ENCODE measurements around the gene DIS3L.
A peak's percentile ranks its signal among the peaks of the same experiment; 100 is the strongest.
"Not testable (repeated sequence)": the region's sequence is repeated elsewhere in the genome, so short reads cannot be mapped to it uniquely, and the experiment has no call there.

The DIS3L gene
- 36.7 to 55.6 (median 53.0) reads per million in 4 donors for total RNA-seq

DNA sequence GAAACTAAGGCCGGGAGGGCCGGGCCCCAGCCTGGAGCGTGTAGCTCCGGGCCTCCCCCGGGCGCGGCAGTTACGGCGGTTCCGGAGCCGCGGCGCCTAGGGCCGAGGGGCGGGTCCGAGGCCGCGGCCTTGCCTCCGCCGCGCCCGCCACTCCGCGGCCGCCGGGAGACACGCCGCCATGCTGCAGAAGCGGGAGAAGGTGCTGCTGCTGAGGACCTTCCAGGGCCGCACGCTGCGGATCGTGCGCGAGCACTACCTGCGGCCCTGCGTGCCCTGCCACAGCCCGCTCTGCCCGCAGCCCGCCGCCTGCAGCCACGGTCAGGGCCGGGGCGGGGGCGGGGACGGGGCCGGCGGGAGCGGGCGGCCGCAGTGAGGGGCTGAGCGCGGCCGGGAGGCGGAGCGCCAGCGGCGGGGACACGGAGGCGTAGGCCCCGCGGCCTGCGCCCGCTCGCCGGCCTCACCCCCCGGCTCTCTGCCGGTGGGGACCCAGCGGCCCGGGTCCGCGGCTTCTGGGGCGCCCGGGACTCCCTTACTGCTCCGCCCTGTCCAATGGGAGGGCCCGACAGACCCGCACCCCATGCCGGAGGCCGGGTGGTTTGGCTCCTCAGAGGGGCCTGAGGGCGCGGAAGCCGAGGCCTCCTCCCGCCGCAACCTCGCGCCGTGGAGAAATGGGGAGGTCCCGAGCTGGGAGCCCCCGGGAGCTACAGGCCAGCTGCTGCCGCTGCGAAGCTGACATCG lies at the start of gene DIS3L:
Gene DIS3L, plus strand, starts transcription at position 150 of the 738 bp plus-strand sequence. Its CDS starts 29 bp downstream, at position 179.
- peak; percentile 32 to 79 (median 42) for DNase-seq

DNA sequence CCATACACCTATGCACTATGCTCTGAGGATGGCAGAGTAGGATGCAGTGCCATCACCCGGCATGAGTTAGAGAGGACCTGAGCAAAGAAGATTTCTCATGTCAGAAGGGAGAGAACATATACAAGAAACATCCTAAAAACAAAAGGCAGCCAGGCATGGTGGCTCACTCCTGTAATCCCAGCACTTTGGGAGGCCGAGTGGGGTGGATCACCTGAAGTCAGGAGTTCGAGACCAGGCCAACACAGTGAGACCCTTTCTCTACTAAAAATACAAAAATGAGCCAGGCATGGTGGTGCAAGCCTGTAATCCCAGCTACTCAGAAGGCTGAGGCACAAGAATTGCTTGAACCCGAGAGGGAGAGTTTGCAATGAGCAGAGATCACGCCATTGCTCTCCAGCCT lies 47.5 kb upstream of the DIS3L start:
- not testable (repeated sequence) for DNase-seq

DNA sequence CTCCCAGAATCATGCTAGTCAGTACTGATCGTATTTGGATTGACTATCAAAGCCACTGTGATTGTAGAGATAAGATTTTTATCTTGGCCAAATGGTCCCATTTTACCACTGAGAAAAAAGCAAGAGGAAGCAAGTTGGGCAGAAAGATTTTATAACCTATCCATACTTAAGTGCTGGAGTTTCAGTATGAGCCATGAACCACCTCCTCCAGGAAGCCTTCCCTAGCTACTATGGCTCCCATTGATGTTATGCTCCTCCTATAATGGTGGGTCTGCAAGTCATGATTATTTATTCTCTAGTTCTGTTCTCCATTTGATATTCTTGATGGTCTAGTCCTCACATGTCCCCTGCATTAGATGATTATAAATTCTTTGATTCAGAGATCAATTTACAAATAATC lies 46.4 kb upstream of the DIS3L start:
- DNase-seq = no peak

DNA sequence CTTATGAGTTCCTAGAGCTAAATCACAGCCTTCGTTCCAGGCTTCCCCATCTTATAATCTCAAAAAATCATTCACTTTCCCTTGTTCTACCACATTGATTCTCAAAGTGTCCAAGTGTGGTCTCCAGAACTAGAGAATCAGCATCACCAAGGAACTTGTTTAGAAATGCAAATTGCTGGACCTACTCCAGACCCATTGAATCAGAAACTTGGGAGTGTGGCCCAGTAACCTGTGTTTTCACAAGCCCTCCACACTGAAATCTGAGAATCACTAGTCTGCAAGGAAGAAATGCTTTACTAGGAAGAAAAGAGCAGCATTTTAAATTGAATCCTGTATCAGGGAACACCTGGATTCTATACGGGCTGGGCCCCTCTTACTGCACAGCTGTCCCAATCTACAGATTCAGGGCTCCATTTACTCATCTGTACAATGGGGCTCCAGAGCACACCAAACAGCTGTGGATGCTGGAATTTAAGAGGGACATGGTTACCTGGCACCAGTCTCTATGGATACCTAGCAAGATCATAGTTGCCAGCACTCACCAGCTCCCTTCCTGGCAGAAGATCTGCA lies 43.7 kb upstream of the DIS3L start:
- DNase-seq = no peak

DNA sequence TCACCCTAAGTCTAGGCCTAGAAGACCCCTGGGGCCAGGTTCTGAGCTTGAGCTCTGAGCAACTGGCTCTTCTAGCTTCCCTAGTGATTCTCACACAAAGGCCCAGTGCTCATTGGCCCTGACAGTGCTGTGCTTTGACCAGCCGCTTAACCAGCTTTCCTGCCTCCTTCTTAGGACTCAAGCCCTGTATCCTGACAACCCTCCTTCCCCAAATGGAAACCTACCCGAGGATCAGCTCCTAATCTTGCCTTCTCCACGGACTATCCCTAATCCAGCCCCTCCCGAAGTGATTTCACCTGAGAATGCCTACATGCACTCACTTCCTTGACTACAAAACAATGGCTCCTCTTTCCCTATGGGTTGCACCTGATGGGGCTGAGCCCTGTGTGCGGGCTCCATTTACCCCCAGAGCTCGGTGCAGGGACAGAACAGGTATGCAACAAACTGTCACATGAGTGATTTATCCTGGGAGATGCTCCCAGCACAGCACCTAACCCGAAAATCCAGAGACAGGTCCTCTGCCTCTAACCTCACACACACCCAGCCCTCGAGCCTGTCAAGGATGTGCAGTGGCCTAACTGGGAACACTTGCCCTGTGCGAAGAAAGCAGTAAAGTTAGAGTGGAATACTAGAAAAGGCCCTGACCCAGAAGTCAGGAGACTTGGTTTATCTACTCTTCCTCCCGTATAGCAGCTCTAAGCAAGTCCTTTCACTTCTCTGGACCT lies 42.1 kb upstream of the DIS3L start:
- DNase-seq = no peak

DNA sequence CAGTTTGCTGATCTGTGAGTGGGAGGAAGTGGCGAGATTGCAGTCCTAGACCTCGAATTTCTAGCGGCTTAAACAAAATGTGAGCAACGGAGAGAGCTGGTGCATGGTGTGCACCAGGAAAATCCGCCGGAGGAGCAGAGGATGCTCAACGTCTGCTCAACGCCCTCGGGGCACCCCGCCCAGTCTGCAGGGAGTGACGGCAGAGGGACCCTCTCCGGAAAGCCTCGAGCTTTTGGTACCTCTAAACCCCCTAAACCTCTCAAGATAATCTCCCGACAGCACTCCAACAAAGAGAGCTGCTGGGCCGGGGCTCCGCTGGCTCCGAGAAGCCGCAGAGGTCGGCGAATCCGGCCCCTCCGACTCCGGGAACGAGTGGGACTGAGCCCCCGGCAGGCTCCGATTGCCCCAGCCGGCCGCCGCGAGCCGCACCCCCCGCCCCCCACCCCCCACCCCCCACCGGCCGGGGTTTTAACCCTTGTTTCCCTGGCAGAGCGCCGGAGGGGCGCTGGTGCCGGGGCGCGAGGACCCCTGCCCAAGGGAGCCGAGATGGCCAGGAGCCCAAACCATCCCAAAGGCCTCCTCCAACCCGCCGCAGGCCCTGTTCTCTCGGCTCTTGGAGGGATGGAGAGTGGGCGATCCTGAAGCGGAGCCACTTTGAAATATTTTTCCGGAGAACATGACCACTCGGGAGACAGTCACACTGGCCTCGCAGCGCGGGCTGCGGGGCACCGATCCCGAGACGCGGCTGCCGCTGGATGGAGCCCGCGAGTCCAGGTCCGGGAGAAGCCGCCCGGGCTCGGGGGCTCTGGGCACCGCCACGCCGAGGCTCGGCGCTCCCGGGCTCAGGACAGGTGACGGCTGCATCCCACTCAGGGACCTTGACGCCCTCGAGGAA lies 41.3 kb upstream of the DIS3L start:
- peak in 4 of 5 donors; percentile 21 to 48 (median 24) for DNase-seq

DNA sequence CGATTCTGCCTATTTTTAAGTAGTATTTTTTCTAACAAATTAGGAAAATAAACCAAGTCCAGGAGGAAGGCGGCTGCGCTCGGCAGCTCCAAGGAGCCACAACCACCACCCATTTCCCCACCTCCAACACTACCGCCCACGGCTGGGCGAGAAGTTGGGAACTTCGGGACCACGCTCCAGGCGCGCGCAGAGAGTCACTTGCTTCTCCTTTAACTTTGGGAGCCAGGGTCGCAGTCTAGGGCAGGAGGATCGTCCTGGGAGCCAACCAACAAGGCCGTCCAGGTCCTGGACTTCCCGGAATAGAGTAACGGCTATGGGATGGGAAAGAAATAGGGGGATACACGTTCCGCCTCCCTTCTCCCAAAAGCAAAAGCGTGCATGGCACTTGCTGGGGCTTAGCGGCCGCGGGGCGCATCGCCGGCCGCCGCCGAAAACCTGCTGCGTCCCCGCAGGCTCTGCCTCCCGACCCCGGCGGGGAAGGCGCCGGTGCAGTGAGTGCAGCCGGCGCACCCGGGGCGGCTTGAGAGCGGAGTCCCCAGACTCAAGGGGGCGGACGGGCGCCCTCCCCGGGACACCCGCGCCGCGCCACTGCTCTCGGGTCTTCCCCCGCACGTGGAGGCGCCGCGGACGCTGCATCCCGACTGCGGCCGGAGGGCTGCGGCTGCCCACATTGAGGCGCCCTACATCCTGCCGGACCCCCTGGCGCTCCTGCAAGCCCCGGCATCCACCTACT lies 40.5 kb upstream of the DIS3L start:
- peak in 1 of 5 donors; percentile 15 for DNase-seq

DNA sequence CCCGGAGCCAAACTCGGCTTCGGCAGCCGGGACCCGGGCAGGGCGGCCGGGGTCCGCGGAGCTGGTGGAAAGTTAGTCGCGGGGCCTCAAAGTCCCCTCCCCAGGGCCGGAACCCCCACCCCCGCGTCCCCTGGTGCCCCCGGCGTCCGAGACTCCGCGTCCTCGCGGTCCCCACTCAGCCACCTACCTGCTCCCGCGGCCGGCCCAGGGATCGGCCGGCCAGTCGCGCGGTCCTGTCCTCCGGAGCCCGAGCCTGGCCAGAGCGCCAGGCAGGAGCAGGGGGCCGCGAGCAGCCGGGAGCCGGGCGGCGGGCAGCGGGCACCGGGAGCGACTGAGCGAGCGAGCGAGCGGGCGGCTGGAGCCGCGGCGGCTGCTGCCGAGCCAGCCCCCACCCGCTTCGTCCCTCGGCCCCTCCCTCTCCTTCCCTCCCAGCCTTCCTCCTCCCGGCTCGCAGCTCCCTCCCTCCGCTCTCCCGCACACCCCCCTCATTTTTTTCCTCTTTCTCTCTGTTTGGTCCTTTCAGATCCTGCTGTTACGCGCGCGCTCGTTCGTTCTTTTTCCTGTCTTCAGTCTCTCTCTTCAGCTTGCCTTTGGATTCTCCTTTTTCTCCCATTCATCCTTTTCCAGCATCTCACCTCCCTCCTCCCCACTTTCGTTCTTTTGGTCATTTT lies 39.8 kb upstream of the DIS3L start, which contains the start of gene MEGF11:
Gene MEGF11, minus strand, starts transcription at position 333 of the 671 bp plus-strand sequence. CDS start 125,347 bp downstream, outside the sequence.
- no peak for DNase-seq

DNA sequence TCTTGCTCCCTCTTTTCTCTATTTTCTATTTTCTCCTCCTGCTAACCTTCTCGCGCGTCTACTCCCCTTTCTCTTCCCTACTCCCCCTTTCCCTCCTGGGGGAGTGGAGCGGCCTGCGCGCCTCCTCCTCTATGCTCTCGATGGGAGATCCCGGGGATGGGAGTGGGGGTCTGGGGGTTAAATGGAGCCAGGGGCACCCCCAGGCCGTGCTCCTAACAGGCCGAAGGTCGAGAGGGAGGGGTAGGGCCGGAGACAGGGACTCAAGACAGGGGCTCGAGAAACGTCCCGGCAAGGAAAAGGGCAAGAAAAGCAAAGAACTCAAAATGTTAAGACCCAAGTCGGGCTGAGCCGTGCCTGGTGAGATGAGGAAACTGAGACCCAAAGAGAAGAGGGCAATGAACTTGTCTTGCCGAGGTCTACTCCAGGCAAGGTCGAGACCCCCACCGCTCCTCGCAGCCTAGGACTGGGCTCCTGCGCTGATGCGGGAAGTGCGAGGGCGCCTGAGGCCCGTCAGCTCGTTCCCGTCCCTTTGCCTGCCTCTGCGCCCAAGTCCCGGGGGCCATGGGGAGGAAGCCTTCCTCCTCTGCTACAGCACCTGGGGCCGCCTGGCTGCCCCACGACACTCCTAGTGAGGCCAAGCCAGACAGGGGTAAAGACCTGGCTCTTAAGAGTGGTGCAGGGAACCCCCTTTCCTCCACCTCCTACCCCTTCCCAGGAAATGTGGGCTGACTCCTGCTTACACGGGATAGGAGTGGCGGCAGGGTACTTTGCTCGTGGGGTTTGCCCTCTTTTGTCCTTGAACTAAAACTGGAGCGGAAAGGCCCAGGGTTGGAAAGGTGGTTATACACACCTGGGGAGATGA lies 39.0 kb upstream of the DIS3L start:
- no peak for DNase-seq

DNA sequence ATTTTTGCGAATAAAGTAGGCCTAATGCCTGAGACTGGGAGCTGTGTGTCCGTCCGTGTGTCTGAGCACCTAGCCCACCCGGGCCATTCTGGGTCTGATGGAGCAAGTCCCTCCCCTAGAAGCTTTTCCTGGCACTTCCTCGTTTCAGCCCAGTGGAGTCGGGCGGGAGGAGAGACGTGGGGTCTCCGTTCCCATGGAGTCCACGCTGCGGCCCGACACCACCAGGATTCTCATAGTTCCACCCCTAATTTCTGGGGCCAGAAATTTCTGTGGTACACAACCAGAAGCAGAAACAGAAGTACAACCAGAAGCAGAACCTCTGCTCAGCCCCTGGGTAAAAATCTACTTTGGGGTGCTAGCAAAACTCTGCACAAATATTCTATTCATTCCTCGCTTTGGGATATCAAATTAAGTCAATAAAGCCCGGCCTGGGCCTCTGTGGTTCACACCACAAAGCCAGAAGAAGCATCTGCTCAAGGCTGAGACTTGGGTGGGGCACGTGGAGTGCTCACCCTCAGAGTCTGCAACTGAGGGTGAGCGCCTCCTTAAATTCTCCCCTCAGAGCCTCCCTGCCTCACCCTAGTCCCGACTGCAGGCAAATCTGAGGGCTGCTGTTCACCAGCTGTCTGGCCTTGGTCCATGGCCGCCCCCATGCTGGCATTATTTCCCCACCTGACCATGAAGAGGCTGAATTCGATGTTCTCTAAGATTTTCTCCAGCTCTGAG lies 38.3 kb upstream of the DIS3L start:
- no peak for DNase-seq

DNA sequence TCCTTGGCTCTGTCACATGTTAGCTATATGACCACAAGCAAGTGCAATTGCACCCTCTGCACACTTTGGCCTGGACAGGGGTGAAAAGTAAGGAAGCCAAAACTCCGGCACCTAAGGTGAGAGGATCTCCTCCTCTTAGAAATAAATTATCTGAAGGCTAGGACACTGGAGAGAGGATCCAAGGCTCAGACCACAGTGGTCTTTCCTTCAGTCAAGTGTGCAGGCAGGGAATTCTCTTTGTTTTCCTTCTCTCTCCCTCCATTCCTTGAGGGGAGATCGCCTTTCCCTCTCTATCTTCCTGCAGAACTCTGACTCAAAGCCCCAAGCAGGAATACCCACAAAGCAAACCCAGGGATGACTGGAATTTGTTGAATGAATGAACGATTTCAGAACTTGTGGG lies 36.7 kb upstream of the DIS3L start:
- DNase-seq = no peak

DNA sequence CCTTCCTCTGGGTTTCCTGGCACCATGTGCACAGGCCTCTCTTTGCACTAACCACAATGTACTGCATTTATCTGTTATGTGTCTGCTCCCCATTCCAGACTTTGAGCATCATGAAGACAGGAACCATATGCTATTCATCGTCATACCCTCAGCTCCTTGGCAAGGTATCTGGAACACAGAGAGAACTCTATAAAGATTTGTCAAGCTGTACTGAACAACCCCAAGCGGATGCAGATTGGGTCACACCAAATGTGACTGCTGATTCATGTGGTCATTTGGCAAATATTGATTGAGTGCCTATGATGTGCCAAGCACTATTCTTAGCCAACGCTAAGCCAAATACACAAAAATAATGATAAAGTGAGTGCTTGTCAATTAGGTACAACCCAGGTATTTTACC lies 32.3 kb upstream of the DIS3L start:
- DNase-seq = no peak

DNA sequence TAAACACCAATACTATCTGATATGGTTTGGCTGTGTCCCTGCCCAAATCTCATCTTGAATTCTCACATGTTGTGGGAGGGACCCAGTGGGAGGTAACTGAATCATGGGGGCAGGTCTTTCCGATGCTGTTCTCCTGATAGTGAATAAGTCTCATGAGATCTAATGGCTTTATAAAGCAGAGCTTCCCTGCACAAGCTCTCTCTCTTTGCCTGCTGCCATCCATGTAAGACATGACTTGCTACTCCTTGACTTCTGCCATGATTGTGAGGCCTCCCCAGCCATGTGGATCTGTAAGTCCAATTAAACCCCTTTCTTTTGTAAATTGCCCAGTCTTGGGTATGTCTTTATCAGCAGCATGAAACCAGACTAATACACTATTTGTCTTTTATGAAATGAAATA lies 30.5 kb upstream of the DIS3L start:
- not testable (repeated sequence) for DNase-seq

DNA sequence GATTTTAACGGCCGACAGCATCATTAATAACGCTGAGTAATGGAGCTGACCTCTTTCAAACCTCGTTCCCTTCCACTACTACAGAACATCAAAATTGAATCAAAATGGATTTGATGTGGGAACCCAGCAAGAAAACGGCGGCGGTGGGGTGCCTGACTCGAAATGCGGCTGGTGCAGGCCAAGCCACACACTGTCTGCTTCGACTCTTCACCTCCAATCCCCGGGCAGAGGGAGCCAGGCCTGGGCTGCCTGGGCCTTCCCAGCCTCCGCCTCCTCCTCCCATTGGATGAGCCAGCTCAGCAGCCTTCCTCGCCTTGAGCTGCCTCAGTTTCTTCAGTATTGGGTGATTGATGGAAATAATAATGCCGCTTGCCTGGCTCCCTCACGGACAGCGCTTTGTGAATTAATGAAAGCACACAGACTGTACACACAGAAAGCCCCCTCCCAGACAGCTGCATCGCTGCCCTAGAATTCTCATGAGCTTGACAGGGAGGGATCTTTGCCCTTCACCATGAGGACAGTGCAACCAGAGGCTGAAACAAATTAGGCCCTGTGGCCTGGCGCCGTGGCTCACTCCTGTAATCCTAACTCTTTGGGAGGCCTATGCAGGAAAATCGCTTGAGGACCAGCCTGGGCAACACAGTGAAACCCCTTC lies 28.4 kb upstream of the DIS3L start:
- no peak for DNase-seq

DNA sequence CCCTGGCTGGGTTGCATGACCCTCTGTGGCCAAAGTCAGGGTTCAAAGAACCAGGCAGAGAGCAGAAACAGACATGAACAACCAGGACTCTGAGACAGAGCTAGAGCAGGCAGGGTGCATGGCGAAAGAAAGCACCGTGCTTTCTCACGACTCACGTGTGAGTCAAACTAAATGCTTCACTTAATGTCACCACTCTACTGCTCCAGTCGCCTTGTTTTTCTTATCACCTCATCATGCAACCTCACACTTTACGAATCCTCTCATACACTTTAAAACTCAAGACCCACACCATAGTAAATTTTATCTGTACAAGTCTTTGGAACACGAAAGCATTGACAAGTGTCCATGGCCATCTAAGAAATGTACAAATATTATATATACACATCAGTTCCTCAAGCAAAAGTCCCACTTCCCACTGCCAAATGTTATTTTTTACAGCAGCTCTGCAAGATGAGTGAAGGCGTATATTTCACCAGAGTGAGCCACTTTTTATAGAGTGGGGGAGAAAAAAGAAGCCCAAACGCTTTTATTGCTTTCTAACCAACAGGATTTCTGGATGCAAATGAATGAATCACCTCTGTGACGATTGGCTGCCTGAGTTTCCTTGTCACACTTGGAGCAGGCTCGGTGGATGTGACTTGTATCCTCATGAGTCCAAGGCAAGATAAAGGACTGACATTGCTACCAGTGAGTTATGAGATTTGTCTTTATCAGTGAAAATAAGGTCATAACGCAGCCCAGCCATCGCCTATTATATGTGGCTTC lies 23.9 kb upstream of the DIS3L start:
- no peak for DNase-seq

DNA sequence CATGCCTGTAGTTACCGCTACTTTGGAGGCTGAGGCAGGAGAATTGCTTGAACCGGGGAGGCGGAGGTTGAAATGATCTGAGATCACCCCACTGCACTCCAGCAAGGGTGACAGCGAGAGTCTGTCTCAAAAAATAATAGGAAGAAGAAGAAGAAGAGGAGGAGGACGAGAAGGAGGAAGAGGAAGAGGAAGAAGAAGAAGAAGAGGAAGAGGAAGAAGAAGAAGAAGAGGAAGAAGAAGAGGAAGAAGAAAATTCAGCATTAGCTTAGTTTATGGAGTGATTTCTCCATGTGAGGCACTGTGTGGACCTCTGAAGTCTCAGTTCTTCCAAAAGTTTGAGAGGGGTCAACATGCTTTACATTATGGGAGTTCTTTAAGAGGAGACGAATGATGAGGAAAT lies 22.4 kb upstream of the DIS3L start:
- no peak for DNase-seq

DNA sequence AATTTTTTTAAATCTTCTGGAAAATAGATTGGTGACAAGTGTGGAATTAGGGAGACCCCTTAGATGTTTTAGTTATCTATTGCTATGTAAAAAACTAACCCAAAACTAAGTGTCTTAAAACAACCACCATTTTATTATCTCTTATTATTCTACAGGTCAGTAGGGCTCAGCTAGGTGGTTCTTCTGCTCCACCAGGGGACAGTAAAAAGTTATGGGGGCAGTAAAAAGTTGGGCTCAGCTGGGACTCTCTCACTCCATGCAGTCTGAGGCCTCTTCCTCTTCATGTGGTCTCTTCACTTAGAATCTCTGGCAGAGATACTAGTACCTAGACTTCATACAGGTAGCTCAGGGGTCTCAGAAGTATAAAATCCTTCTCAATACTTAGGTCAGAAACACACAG lies 18.0 kb upstream of the DIS3L start:
- DNase-seq = no peak

DNA sequence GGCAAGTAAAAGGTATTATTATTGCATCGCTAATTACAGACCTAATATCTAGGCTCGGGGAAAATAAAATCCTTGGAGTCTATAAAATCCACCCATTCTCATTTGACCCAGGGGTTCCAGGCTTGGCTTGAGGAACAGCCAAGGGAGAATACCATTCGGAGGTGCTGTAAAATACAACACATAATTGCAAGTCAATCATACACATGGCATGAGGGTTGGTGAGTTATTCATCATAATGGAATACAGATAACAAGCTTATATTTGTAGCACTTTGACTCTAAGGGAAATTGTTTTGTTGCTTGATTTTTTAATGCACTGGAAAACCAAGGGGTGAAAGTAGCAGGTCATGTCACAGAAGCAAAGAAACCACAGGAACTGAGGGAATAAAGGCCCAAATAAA lies 16.8 kb upstream of the DIS3L start:
- DNase-seq = no peak
